GM21423 (cell line): ENCODE data around the gene TNFRSF21.
A peak's percentile ranks its signal among the peaks of the same experiment; 100 is the strongest.
"Not testable (repeated sequence)": the region's sequence is repeated elsewhere in the genome, so short reads cannot be mapped to it uniquely, and the experiment has no call there.

ENCODE experiments used
- ATAC-seq: cut with Tn5 transposase; IDR thresholded peaks from one replicate; pipeline ENCODE4 v1.9.1; 2021; ENCODE audit warnings: mild to moderate bottlenecking, moderate library complexity; ENCODE audit not compliant: unreplicated experiment

The TNFRSF21 gene

DNA sequence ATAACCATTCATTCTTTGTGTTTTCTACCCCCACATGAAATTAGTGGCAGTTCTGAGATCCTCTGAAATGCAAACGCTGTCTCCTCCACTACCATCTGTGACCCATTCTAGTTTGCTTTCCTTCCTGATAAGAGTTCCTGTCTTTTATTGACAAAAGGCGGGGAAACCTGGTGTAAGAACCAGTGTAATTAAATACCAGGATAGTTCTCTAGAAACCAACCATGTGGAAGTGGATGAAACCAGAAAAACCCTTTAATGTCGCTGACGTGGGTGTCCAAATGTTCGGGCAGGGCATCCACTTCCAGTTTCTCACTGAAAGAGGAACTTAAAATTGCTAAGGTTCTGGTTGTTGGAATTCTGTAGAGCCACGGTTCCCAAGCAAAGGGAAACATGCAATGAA is 79.1 kb downstream of the TNFRSF21 start:
- ATAC-seq: no peak

- ATAC-seq: no peak
These were observed 80.5 kb downstream of the TNFRSF21 start for GRCh38 chr6:47229255-47229654.

DNA sequence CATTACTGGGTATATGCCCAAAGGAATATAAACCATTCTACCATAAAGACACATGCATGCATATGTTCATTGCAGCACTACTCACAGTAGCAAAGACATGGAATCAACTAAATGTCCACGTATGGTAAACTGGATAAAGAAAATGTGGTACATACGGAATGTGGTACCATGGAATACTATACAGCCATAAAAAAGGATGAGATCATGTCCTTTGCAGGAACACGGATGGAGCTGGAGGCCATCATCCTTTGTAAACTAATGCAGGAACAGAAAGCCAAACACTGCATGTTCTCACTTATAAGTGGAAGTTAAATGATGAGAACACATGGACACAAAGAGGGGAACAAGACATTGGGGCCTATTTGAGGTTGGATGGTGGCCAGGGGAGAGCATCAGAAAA is 81.6 kb downstream of the TNFRSF21 start:
- ATAC-seq: not testable (repeated sequence)

DNA sequence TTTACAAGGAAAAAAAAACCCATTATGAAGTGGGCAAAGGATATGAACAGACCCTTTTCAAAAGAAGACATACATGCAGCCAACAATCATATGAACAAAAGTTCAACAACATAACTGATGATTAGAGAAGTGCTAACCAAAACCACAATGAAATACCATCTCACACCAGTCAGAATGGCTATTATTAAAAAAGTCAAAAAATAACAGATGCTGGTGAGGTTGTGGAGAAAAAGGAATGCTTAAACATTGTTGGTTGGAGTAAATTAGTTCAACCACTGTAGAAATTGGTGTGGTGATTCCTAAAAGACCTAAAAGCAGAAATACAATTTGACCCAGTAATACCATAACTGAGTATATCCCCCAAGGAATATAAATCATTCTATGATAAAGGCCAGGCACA is 86.5 kb downstream of the TNFRSF21 start:
- ATAC-seq: not testable (repeated sequence)

- no peak for ATAC-seq
These were observed 88.1 kb downstream of the TNFRSF21 start for GRCh38 chr6:47221565-47221964.

GRCh38 chr6:47209632-47210031 is 100.1 kb downstream of the TNFRSF21 start:
- no peak for ATAC-seq

DNA sequence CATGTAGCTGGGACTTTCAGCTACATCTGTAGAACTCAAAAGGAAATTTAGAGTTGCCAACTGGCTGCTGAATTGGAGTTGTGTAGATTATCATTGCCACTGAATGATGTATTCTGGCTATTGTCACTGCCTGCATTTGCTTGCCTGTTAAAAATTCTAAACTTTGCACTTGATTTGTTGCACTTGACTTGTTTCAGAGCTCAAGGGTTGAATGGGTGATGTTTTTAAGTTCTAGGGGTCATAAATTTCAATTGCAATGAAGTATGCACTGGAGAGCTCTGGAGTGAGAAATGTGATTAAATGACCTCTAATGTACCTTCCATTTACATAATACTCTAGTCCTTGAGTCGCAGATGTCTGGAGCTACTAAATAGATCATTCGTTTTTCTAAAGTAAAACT is 102.4 kb downstream of the TNFRSF21 start:
- ATAC-seq: no peak

- ATAC-seq: no peak
These were observed 103.1 kb downstream of the TNFRSF21 start for GRCh38 chr6:47206626-47207025.

DNA sequence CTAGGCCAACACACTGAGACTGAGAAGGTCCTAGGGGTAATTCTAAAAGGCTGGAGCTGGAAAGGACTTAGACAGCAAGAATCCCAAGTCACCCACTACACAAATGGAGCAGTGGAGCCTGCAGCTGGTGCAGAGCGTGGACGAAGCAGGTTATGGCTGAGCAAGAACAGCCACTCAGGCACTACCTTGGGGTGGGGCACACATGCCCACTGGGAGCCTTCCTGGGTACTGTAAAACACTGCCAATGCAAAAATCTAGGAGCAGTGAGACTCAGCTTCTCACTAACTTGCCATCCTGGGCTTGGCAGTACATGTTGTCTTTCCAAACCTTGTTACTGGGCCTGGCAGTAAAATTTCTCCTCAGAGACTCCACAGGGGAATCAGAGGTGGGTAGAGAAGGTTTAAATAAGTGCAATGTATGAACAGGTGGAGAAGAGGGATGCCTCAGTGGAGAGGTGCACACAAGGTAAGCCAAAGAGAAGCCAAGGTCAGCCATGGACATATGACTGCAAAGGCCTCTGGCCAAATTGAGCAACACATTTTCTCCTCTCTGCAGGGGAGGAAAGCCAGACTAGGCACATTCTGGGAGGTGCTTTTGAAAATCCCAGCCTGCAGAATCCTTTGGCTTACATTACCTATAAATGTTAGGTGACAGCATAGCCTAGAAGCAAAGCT is 105.6 kb downstream of the TNFRSF21 start:
- ATAC-seq: no peak

GRCh38 chr6:47203266-47203937 is 106.3 kb downstream of the TNFRSF21 start:
- peak; percentile 83 for ATAC-seq

- ATAC-seq: peak; percentile 2
These were observed 107.0 kb downstream of the TNFRSF21 start for GRCh38 chr6:47202644-47203205.

DNA sequence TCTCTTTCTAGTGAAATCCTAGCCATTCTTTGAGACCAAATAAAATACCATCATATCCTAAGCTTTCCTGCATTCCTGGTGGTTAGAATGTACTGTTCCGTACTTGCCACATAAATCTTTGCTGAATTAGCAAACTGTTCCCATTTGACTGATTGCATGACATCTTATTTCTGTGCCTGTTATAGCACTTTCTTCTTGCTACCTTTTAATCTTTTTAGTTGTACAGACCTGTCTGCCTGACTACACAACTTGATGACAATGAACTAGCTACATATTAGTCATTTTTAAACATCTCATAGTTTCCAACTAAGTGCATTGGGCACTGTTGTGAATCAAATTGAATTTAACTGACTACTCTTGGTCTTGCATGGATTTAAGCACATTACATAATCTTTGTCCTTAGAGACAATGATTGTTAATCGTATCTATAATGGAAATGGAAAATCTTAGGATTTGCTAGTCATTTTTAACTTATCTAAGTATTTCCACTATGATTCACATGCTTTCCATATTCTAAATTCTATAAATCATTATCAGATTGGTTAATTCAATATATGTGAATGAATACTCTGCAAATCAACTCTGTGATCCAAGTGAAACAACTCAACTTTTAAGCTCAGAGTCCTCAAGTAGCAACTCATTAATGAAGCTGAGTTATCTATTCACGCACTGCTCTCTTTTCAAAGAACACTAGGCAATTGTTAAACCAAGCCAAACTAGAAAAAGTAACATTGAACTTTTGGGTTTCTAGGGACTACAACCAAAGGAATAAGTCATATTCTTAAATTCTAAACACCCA is 109.0 kb downstream of the TNFRSF21 start:
- no peak for ATAC-seq

- ATAC-seq: no peak
These were observed 111.7 kb downstream of the TNFRSF21 start for GRCh38 chr6:47197682-47198640.

GRCh38 chr6:47196113-47196512 is 113.6 kb downstream of the TNFRSF21 start:
- ATAC-seq: no peak

- ATAC-seq: no peak
These were observed 114.6 kb downstream of the TNFRSF21 start for GRCh38 chr6:47195011-47195650.

- ATAC-seq: no peak
These were observed 121.1 kb downstream of the TNFRSF21 start for GRCh38 chr6:47188588-47189021.

DNA sequence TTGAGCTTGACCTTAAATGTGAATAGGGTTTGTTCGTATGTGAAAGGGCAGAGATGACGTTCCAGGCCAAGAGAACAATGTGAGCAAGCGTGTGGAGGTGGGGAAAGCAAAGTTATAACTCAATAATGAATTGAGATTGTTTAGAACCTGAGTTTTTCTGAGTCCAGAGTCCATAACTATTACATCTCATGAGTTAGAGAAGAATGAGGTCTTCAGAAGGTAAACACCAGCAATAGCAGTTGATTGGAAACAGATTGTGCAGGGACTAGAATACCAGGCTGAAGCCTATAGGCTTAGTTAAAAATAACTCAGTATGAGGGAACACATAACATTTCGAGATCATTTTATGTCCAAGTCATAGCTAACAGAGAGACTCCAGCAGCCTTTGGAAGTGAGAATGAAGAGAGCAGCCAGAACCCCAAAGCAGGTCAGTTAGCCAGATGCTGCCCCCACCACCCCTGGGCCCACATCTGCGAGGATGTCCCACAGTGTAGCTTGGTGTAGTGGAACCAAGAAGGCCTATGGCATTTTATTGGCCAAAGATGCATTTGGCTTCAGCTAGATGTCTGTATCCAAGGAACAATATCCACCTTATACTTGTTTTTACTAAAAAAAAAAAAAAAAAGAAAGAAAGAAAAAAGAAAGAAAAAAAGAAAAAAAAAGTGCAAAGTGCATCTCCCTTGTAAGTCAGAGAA is 121.7 kb downstream of the TNFRSF21 start:
- ATAC-seq: no peak

- ATAC-seq: no peak
These were observed 122.6 kb downstream of the TNFRSF21 start for GRCh38 chr6:47187113-47187512.

DNA sequence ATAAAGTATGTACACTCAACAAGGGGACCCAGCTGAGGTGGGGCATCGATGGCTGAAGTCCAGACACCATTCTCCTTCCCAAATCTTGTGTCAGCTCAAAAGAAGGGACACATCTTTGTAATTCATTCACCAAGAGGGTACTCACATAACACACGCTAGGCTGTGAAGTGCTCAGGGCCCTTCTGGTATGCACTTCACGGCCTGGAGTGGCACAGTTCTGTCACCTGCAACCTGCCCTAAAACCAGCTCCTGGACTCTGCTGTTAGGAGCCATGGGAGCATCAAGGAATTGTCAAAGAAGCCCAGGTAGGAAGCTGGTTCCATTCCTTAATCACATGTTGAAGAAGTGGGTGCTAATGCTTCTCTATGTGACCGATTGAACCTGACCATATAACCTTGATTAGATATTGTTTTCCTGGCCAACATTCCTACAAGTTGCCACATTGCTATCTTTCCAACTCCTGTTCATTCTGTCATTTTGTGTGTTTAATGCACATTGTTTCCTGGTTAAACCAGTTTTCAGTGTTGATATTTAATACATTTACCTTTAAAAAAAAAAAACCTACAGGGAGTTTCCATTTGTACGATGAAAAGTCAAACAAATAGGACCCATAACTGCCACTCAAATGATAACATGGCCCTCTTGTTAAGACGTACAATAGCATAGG is 127.3 kb downstream of the TNFRSF21 start:
- ATAC-seq: no peak
